HL-60 (cell line): ENCODE measurements around the gene ENPP3.

Experiments used
- DNase-seq, 2 experiments: peaks; one replicate each; pipeline ENCODE4 v3.0.0-alpha.2; 2010 to 2020; ENCODE audit warnings: low read depth in 1 of 2, low spot score in 1 of 2
- H3K27ac ChIP-seq: fragments of 250-450 bp; sonication (Bioruptor Pico); replicated peaks from 2 replicates; pipeline ENCODE4 v1.5.1; 2020; ENCODE audit warnings: mild to moderate bottlenecking, moderate library complexity
- H3K27me3 ChIP-seq: fragments of 250-450 bp; sonication (Bioruptor Pico); 2 replicates; pipeline ENCODE4 v1.5.1; 2021; ENCODE audit warnings: mild to moderate bottlenecking, moderate library complexity; ENCODE audit not compliant: insufficient read depth, poor library complexity, severe bottlenecking
- H3K4me3 ChIP-seq: replicated peaks from 2 replicates; pipeline ENCODE4 v1.5.1; 2011; ENCODE audit warnings: mild to moderate bottlenecking, control low read depth, low read length; ENCODE audit not compliant: insufficient read depth
- CTCF ChIP-seq: IDR thresholded peaks from one replicate; pipeline ENCODE4 v1.5.1; 2011; ENCODE audit warnings: low read length, control low read depth, inconsistent platforms; ENCODE audit not compliant: insufficient read depth
- GABPA ChIP-seq: IDR thresholded peaks from 2 replicates; pipeline ENCODE4 v1.6.1; 2012; ENCODE audit warnings: low read depth
- POLR2AphosphoS5 ChIP-seq: IDR thresholded peaks from 2 replicates; pipeline ENCODE4 v1.6.1; 2012; ENCODE audit warnings: low read depth
- REST ChIP-seq: IDR thresholded peaks from 2 replicates; pipeline ENCODE4 v1.6.1; 2012; ENCODE audit warnings: low read depth; ENCODE audit not compliant: insufficient replicate concordance
- SPI1 ChIP-seq: IDR thresholded peaks from 2 replicates; pipeline ENCODE4 v1.6.1; 2012; ENCODE audit warnings: low read depth, mild to moderate bottlenecking, borderline replicate concordance

The ENPP3 gene

GRCh38 chr6:131761762-131762067 is 124.6 kb downstream of the ENPP3 start:
- Histone ChIP-seq H3K27me3 (no peaks in the 10 kb centered on the region), H3K4me3 (no peak overlapping the region), H3K27ac (no peak overlapping the region)
- TF ChIP-seq CTCF, result no peak
- TF ChIP-seq POLR2AphosphoS5, result no peak
- TF ChIP-seq SPI1, result no peak
- TF ChIP-seq REST, result no peak
- TF ChIP-seq GABPA, result no peak
- no peak for DNase-seq

GRCh38 chr6:131762984-131763383 is 125.9 kb downstream of the ENPP3 start:
- Histone ChIP-seq H3K27ac (no peak overlapping the region), H3K4me3 (no peak overlapping the region), H3K27me3 (no peaks in the 10 kb centered on the region)
- no peak for DNase-seq
- TF ChIP-seq GABPA (no peak), POLR2AphosphoS5 (no peak), SPI1 (no peak), REST (no peak), CTCF (no peak)

GRCh38 chr6:131763749-131764148 is 126.6 kb downstream of the ENPP3 start:
- TF ChIP-seq GABPA (no peak), POLR2AphosphoS5 (no peak), CTCF (no peak)
- no peak overlapping the region for H3K27ac ChIP-seq
- DNase-seq, result no peak
- no peak overlapping the region for H3K4me3 ChIP-seq
- H3K27me3 ChIP-seq, result no peaks in the 10 kb centered on the region

- H3K27ac ChIP-seq, result no peak overlapping the region
- no peaks in the 10 kb centered on the region for H3K27me3 ChIP-seq
- no peak overlapping the region for H3K4me3 ChIP-seq
- TF ChIP-seq POLR2AphosphoS5 (no peak), REST (no peak), GABPA (no peak), SPI1 (no peak), CTCF (no peak)
- no peak for DNase-seq
Observed at GRCh38 chr6:131764350-131764749, 127.2 kb downstream of the ENPP3 start.
